Mucosa of gallbladder (tissue), 1 donor: Measurements from ENCODE around the gene OR51A7. TPM values are rescaled to one million over a fixed set of nuclear protein-coding genes. Genes with fewer than 3 reads are reported as not detected.
"Not testable (repeated sequence)": the region's sequence is repeated elsewhere in the genome, so short reads cannot be mapped to it uniquely, and the experiment has no call there.

ENCODE experiments used
- DNase-seq: peaks from one replicate; pipeline ENCODE4 v3.0.0-alpha.2; 2020; ENCODE audit warnings: low spot score
- total RNA-seq: library from RNA; stranded (reverse); gene quantifications from one replicate; pipeline ENCODE4 v1.2.1, GENCODE V29; 2021
- donor health status: DM: no; HTN: no; CAD: no.

The OR51A7 gene
- total RNA-seq, 1 donor from 2014 or later: not detected

GRCh38 chr11:4955613-4956012 lies 52.0 kb downstream of the OR51A7 start, which contains the start of gene OR51A2:
OR51A2 (minus strand) TSS chr11:4955713; CDS start chr11:4955713, 0 bp downstream.
- not testable (repeated sequence) for DNase-seq

GRCh38 chr11:4957396-4957795 lies 53.8 kb downstream of the OR51A7 start:
- DNase-seq: no peak

Other genes with a start within 250 kb of the OR51A7 start
- 0.63 TPM for gene OR51E2, start 205.9 kb upstream of the OR51A7 start, total RNA-seq
- gene MMP26, start 199.0 kb upstream of the OR51A7 start, total RNA-seq: not detected
- not detected for gene OR51F1, start 133.8 kb upstream of the OR51A7 start, total RNA-seq
- not detected for gene OR52R1, start 99.4 kb upstream of the OR51A7 start, total RNA-seq
- not detected for gene OR51F2, start 82.5 kb upstream of the OR51A7 start, total RNA-seq
- gene OR51S1, start 54.6 kb upstream of the OR51A7 start, total RNA-seq: not detected
- not detected for gene OR51T1, start 21.9 kb upstream of the OR51A7 start, total RNA-seq
- not detected for gene OR51G2, start 15.6 kb downstream of the OR51A7 start, total RNA-seq
- not detected for gene OR51G1, start 20.6 kb downstream of the OR51A7 start, total RNA-seq
- gene OR51A4, start 43.8 kb downstream of the OR51A7 start, total RNA-seq: not detected
- not detected for gene OR51A2, start 51.9 kb downstream of the OR51A7 start, total RNA-seq
- gene OR51L1, start 91.1 kb downstream of the OR51A7 start, total RNA-seq: not detected
- not detected for gene OR52J3, start 142.7 kb downstream of the OR51A7 start, total RNA-seq
- not detected for gene OR52E2, start 155.8 kb downstream of the OR51A7 start, total RNA-seq
- gene OR52E1, start 165.8 kb downstream of the OR51A7 start, total RNA-seq: not detected
- not detected for gene OR52A5, start 234.6 kb downstream of the OR51A7 start, total RNA-seq